D721Med (cell line): ENCODE measurements around the gene DDX46.

Experiments used
- DNase-seq: peaks from one replicate; pipeline ENCODE4 v3.0.0; 2011; ENCODE audit warnings: low spot score; ENCODE audit not compliant: insufficient read length
- FAIRE-seq: peaks from 2 replicates; lab custom pipeline; 2011; peaks lifted over from hg19 to GRCh38; lab: Jason Lieb, UNC
- CTCF ChIP-seq: IDR thresholded peaks from 2 replicates; pipeline ENCODE4 v1.5.1; 2012; ENCODE audit warnings: mild to moderate bottlenecking, control low read depth; ENCODE audit not compliant: insufficient read depth; ENCODE audit errors: missing control alignments

Gene DDX46

GRCh38 chr5:134879456-134879855 lies 120.9 kb downstream of the DDX46 start:
- TF ChIP-seq CTCF: no peak
- FAIRE-seq: no peak

More at GRCh38 chr5:134879456-134879855, 120.9 kb downstream of the DDX46 start:
- DNase-seq: no peak
